Measurements from ENCODE around the gene MED12L. TPM values are rescaled to one million over a fixed set of nuclear protein-coding genes. Genes with fewer than 3 reads are reported as not detected.
"Not testable (repeated sequence)": the region's sequence is repeated elsewhere in the genome, so short reads cannot be mapped to it uniquely, and the experiment has no call there.

Gene MED12L
- total and polyA plus RNA-seq, 7 donors = 0.16 to 0.71 (median 0.28) TPM; not detected in 2

GRCh38 chr3:151236316-151236715 is 150.9 kb downstream of the MED12L start:
- H3K27ac ChIP-seq = peak overlapping the region in 2 of 4 donors; percentile 53 to 61
- WGBS, 2 donors = 72 to 74% methylated on average over 2 of the region's 2 CpGs
- DNase-seq = no peak
- intact Hi-C loops (cut with DNase I) = no loop called here
- H3K36me3 ChIP-seq = no peaks in the 10 kb centered on the region
- no peaks in the 10 kb centered on the region for H3K27me3 ChIP-seq
- peaks cover 0 to 41% (median 21%) of the 10 kb centered on the region in 4 donors for H3K4me1 ChIP-seq
- no peaks in the 10 kb centered on the region for H3K9me3 ChIP-seq
- TF ChIP-seq POLR2AphosphoS5 (IDR thresholded peaks at IDR 0.05) (peak; percentile 54 to 85 (median 66)), EP300 (IDR thresholded peaks at IDR 0.05) (peak in 1 of 4 donors; percentile 50), POLR2A (IDR thresholded peaks at IDR 0.05) (no peak), CTCF (IDR thresholded peaks at IDR 0.05) (no peak)
- H3K4me3 ChIP-seq = no peak overlapping the region

DNA sequence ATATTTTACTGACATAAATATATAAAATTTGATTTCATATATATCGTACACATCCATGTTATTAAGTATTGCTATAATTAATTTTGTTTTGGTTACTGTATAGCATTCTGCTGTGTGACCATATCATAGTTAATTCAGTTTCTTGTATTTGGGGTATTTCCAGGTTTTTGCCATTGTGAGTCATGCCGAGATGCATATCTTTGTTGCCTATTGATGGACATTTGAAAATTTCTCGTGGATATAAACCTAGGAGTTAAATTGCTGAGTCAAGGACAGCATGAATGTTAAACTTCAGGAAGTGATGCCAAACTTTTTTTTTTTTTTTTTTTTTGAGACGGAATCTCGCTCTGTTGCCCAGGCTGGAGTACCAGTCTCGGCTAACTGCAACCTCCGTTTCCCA is 151.3 kb downstream of the MED12L start:
- Histone ChIP-seq H3K27ac (peak overlapping the region in 2 of 4 donors; percentile 53 to 61), H3K9me3 (no peaks in the 10 kb centered on the region), H3K4me3 (no peak overlapping the region), H3K36me3 (no peaks in the 10 kb centered on the region), H3K4me1 (peaks cover 0 to 41% (median 21%) of the 10 kb centered on the region in 4 donors), H3K27me3 (no peaks in the 10 kb centered on the region)
- intact Hi-C loops (cut with DNase I) = no loop called here
- DNase-seq = no peak
- TF ChIP-seq CTCF (IDR thresholded peaks at IDR 0.05) (no peak), POLR2AphosphoS5 (IDR thresholded peaks at IDR 0.05) (no peak), EP300 (IDR thresholded peaks at IDR 0.05) (no peak), POLR2A (IDR thresholded peaks at IDR 0.05) (no peak)
- WGBS, 2 donors = 87 to 91% methylated on average over 7 of the region's 7 CpGs

GRCh38 chr3:151242006-151242405 is 156.5 kb downstream of the MED12L start:
- H3K36me3 ChIP-seq; H3K4me3 ChIP-seq; H3K9me3 ChIP-seq; intact Hi-C loops (cut with DNase I); H3K27ac ChIP-seq; H3K27me3 ChIP-seq; DNase-seq; H3K4me1 ChIP-seq: not testable (repeated sequence)
- WGBS, 2 donors = 70 to 82% methylated on average over 18 of the region's 18 CpGs

DNA sequence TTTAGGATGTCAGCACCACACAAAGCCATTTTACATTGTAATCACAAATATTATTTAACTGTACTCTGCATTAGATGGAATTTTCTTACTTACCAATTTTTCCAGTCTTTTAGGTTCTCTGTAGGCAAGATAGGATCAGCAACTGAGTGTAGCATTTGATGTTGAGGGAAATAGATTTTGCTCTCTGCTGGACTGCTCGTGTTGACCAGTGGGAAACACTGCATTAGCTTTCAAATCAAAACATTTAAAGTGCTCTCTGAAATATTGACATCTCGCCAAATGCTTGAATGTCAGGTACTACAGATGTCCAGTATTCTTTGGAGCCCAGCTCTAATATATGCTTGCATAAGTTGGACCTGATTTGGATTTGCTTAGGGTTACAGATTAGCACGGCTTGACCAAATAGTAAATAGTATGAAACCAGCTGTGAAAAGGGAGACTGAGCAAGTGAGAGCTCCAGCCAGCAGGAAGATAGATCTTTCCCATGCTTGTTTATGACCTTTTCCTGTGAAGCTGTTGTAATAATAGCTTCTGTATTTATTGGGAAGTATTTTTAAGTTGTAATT is 163.4 kb downstream of the MED12L start:
- Histone ChIP-seq H3K27ac (peak overlapping the region in 3 of 4 donors; percentile 2 to 51 (median 37)), H3K27me3 (no peaks in the 10 kb centered on the region), H3K36me3 (no peaks in the 10 kb centered on the region), H3K9me3 (no peaks in the 10 kb centered on the region), H3K4me3 (peak overlapping the region in 1 of 4 donors; percentile 4), H3K4me1 (peaks cover 0 to 24% (median 6%) of the 10 kb centered on the region in 4 donors)
- intact Hi-C loops (cut with DNase I) = no loop called here
- WGBS, 2 donors = 45 to 60% methylated on average over 3 of the region's 3 CpGs
- TF ChIP-seq POLR2AphosphoS5 (IDR thresholded peaks at IDR 0.05) = no peak
- DNase-seq = no peak

DNA sequence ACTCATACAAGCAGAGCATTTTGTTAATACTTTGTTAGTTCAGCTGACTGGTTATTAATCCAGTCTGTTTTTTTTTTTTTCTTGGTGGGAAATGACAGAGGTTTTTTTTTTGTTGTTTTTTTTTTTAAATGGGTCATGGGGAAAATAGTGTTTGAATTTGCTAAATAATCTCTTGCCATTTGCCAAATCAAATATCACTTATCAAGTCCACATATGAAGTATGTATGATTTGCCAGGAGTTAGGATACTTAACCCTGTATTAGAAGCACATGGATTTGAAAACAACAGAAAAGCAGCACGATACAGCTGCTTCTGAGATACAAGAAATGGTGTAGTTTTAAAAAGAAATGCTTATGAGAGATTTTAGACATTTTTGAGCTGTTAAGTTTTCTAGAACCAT is 171.3 kb downstream of the MED12L start:
- H3K36me3 ChIP-seq = no peaks in the 10 kb centered on the region
- no peak overlapping the region for H3K4me3 ChIP-seq
- no peak for TF ChIP-seq EP300 (IDR thresholded peaks at IDR 0.05)
- no peaks in the 10 kb centered on the region for H3K27me3 ChIP-seq
- peak overlapping the region; percentile 38 to 80 (median 70) for H3K27ac ChIP-seq
- intact Hi-C loops (cut with DNase I) = no loop called here
- H3K9me3 ChIP-seq = no peaks in the 10 kb centered on the region
- peaks cover 0 to 70% (median 21%) of the 10 kb centered on the region in 4 donors for H3K4me1 ChIP-seq
- 81 to 82% methylated on average over 1 of the region's 1 CpG for WGBS, 2 donors
- DNase-seq = no peak

GRCh38 chr3:151259664-151260063 is 174.2 kb downstream of the MED12L start:
- TF ChIP-seq CTCF (IDR thresholded peaks at IDR 0.05) (no peak), POLR2A (IDR thresholded peaks at IDR 0.05) (no peak), POLR2AphosphoS5 (IDR thresholded peaks at IDR 0.05) (peak in 2 of 4 donors; percentile 34 to 52), EP300 (IDR thresholded peaks at IDR 0.05) (peak in 3 of 4 donors; percentile 39 to 96 (median 72))
- DNase-seq = no peak
- Histone ChIP-seq H3K27me3 (no peaks in the 10 kb centered on the region), H3K36me3 (no peaks in the 10 kb centered on the region), H3K9me3 (no peaks in the 10 kb centered on the region), H3K4me3 (no peak overlapping the region), H3K4me1 (peaks cover 0 to 71% (median 19%) of the 10 kb centered on the region in 4 donors), H3K27ac (peak overlapping the region; percentile 71 to 80 (median 72))
- intact Hi-C loops (cut with DNase I) = loop anchor here (10.0 kb wide), 1 partner anchor 1205 kb away; no protein-coding TSS in a partner anchor
- WGBS, 2 donors = 42 to 60% methylated on average over 3 of the region's 3 CpGs
